ENCODE measurements around the gene EPS8L2.

The EPS8L2 gene

GRCh38 chr11:761526-762108, 55.6 kb downstream of the EPS8L2 start:
- no peak for DNase-seq (ENCODE audit: low read depth in 2 of 2)

- no peak for DNase-seq (ENCODE audit: low read depth in 2 of 2)
These were observed 56.5 kb downstream of the EPS8L2 start for GRCh38 chr11:762421-763072.

GRCh38 chr11:763073-763463, 57.0 kb downstream of the EPS8L2 start:
- no peak for DNase-seq (ENCODE audit: low read depth in 2 of 2)

DNA sequence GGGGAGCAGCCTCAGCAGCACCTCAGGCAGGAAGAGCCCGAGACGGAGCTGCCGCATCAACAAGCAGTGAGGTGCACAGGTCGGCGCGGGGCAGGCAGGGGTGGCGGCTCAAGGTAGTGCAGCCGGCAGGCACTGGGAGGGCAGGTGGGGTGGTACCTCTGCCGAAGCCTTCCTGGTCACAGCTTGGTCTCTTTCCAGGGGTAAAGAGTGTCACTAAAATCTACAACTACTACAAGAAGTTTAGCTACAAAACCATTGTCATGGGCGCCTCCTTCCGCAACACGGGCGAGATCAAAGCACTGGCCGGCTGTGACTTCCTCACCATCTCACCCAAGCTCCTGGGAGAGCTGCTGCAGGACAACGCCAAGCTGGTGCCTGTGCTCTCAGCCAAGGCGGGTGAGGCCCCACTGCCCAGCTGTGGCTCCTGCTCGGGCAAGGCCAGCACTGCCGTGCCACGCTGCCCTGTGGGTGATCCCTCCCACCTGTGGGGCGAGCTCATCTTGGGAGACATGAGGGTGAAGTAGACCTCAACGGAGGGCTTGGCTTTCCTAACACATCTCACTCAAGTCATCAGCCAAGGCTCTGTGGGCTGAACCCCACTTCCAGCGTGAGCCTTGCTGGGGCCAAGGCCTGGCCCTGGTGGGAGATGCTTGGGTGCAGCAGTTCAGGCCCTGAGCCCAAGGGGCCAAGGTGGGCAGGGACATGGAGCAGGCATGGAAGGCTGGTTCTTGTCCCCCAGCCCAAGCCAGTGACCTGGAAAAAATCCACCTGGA, 57.7 kb downstream of the EPS8L2 start:
- DNase-seq (ENCODE audit: low read depth in 2 of 2): no peak

- no peak for DNase-seq (ENCODE audit: low read depth in 2 of 2)
These were observed 58.4 kb downstream of the EPS8L2 start for GRCh38 chr11:764322-765024.

DNA sequence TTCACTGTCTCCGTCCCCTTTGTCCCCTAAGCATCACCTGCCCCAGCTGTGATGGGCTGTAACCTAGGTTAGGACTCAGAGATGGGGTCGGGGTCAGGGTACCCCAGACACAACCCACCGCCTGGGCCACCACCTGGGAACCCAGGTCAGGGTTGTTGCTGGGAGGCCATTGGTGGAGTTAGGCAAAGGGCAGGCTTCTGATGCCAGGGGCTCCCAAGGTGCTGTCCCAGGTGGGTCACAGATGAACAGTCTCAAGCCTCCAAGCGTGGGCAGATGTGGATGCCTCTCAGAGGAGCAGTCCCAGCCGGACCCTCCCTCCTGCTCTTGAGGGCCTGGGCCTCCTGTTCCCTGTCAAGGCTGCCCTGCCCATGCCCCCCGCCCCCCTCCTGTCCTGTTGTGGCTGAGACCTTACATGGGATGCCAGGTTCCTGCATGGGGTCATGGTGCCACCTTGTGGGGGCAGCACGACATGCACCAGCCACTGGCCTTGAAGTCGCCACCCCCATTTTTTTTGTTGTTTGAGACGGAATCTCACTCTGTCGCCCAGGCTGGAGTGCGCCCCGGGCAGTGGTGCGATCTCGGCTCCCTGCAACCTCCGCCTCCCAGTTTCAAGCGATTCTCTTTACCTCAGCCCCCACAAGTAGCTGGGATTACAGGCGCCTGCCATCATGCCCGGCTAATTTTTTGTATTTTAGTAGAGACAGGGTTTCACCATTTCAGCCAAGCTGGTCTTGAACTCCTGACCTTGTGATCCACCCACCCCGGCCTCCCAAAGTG, 59.2 kb downstream of the EPS8L2 start:
- DNase-seq (ENCODE audit: low read depth in 2 of 2): peak; percentile 43 to 54

DNA sequence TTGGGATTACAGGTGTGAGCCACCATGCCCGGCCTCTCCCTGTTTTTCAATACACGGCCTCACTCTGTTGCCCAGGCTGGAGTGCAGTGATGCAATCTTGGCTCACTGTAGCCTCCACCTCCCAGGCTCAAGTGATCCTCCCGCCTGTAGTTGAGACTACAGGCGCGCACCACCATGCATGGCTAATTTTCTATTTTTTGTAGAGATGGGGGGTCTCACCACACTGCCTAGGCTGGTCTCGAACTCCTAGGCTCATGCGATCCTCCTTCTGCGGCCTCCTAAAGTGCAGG, 59.7 kb downstream of the EPS8L2 start:
- DNase-seq (ENCODE audit: low read depth in 2 of 2): no peak

GRCh38 chr11:766106-766935, 60.3 kb downstream of the EPS8L2 start:
- DNase-seq (ENCODE audit: low read depth in 2 of 2): no peak

DNA sequence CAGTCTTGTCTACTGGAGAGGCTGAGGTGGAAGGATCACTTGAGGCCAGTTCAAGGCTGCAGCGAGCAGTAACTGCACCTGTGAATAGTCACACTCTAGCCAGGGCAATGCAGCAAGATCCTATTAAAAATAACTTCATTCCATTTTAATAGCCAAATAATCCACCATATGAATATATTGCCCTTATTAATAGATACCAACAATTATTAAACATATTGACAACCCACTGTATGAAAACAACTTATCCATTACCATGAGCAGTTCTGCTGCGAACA, 60.8 kb downstream of the EPS8L2 start:
- DNase-seq (ENCODE audit: low read depth in 2 of 2): no peak

GRCh38 chr11:767238-767637, 61.2 kb downstream of the EPS8L2 start:
- DNase-seq (ENCODE audit: low read depth in 2 of 2): no peak

DNA sequence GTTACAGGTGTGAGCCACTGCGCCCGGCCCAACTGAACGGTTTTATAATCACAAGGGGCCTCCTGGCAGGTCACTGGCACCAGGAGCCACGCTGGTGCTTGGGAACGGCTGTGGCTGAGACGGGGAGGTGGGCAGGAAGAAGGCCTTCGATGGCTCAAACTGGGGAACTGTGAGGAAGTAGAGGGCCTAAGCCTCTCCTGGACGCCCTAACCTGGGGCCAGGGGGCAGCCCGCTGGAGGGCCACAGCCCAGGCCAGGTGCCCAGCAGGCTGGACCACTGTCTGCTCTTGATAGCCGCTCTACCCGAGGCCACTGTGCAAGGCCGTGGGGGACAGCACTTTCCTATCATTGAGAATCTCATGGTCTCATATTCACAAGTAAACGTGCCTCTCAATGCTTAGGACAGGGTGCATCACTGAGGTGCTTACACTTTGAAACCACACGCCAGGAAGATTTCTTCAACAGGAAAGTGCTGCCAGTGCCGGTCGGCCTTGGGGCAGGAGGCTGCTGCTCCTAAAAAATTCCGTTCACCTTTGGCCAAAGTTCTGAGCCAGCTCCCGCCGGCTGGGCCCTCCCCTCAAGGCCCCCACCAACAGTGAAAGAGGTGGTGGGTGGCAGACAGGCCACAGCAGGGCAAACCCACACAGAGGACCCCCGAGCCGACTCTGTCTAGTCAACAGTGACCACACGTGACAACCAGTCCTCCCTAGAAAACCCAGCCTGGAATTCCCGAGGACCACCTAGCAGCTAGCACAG, 64.0 kb downstream of the EPS8L2 start:
- DNase-seq (ENCODE audit: low read depth in 2 of 2): no peak

- no peak for DNase-seq (ENCODE audit: low read depth in 2 of 2)
These were observed 64.9 kb downstream of the EPS8L2 start for GRCh38 chr11:770642-771616.

DNA sequence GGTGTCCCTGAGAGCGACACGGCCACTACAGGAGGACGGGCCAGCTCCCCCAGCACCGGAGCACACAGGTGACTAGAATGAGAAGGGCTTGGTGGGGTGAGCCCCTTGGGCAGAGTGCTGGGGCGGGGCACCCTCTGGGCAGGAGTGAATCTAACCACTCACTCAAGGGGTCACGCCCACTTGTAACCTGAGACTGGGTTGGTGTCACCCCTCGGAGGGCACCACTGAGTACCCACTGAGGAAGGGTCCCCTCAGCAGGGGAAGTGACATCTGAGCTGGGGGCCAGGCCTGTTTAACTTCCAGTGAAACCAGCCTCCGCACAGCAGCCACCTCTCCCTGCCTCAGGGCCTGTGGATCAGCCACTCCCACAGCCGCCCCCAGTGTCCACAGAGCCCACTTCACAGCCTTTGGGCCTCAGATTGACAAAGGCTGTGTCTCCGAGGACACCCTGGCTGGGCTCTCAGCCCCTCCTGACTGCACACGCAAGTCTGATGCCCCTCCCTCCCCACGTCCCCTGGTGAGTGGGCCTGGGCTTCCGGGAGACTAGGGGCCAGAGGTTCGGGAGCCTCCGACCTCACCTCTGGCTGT, 65.7 kb downstream of the EPS8L2 start:
- DNase-seq (ENCODE audit: low read depth in 2 of 2): no peak

DNA sequence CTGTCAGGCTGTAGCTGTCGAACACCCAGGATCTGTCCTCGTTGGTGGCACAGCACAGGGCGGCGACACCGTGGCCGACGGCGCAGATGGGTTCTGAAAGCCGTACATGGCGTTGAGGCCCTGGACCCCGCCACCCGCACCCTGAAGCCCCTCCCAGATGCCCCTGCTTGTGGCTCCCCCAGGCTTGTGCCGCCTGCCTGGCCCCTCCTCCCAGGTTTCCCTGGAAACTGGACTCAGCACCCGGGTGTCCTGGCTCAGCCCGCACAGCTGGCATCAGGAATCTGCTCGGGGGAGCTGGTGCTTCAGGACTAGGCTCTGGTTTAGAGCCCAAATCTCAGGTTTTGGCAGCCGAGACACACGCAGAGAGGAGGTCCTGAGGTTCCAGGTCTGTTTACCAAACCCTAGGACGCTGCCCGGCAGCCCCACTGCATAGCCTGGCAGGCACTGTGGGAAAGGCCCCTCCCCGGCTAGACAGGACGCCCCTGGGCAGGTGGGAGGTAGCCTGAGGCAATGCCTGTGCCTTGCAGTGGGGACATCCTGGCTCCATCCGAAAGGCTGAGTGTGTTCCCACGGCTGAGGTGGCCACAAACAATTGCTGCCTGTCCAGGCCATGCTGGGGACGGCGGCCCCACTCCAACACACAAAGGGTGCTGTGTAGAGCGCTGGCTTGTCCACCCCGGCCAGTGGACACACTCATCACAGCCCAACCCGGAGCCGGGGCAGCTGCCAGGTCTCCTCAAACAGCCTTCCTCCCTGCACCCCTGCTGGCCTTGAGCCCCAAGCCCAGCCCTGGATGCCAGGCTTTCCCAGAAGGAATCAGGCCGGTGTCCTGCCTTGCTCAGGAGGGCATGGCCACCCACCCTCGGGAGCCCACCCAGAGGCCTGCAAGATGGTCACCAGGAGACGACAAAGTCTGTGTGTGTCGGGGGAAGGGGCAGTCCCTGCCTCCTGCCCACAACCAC, 66.7 kb downstream of the EPS8L2 start:
- DNase-seq (ENCODE audit: low read depth in 2 of 2): no peak

GRCh38 chr11:773425-773824, 67.4 kb downstream of the EPS8L2 start:
- no peak for DNase-seq (ENCODE audit: low read depth in 2 of 2)

GRCh38 chr11:773830-774229, 67.8 kb downstream of the EPS8L2 start:
- no peak for DNase-seq (ENCODE audit: low read depth in 2 of 2)

DNA sequence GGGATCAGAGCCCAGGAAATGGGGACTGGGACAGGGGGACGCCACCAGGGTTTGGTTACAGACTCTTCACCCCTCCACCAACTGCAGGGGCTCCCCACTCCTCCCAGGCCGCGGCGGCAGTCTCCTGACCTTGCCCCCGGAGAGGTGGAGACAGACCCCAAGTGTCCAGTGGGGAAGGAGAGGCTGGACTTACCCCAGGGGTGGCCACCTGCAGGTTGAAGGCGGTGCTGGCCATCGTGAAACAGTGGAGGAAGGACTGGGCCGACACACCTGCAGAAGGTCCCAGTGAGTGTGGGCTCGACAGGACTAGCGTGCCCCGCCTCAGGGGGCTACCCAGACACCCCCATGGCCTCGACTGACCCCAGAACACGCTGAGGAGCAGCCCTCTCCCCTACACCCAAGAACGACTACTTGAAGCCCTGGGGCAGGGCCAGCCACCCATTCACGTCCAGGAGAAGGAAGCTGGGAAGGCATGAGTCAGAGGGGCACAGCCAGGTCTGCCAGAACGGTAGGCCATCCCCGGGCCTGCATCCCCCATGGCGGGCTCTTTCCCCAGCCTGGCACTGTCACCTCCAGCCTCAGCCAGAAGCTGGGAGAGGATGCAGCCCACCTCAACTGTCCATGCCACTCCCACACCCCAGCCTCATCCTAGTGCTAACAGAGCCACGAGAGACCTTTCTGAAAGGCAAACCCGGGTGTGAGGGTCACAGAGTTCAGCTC, 69.0 kb downstream of the EPS8L2 start:
- DNase-seq (ENCODE audit: low read depth in 2 of 2): no peak

Measured in stimulated activated CD4-positive, alpha-beta T cell treated with anti-CD3 and anti-CD28 coated beads, Interleukin-4, amount 100 ng/mL, for 48 hours (primary cell).